OCI-LY3 (cell line): ENCODE results near the gene ITFG1.

ENCODE experiments used
- H2AFZ ChIP-seq: fragments of 200-600, 300-600 bp; shearing (Covaris generic); 2 replicates; pipeline ENCODE4 v1.6.0; 2014; ENCODE audit warnings: antibody characterized with exemption, low read depth, low read length
- H3K27ac ChIP-seq: fragments of 200-600, 300-600 bp; sonication (generic); 2 replicates; pipeline ENCODE4 v1.5.1; 2014; ENCODE audit warnings: mild to moderate bottlenecking, low read length, moderate library complexity, mixed read lengths
- H3K27me3 ChIP-seq: fragments of 200-600, 300-600 bp; sonication (generic); 2 replicates; pipeline ENCODE4 v1.6.1; 2014; ENCODE audit warnings: low read depth, low read length, mixed read lengths
- H3K36me3 ChIP-seq: fragments of 200-600, 300-600 bp; sonication (generic); replicated peaks from 2 replicates; pipeline ENCODE3; 2014; ENCODE audit warnings: low read depth, low read length, mixed read lengths
- H3K4me1 ChIP-seq: fragments of 300-600, 200-600 bp; sonication (generic); 2 replicates; pipeline ENCODE4 v1.6.1; 2014; ENCODE audit warnings: low read length, mixed read lengths
- H3K4me2 ChIP-seq: fragments of 200-600, 300-600 bp; sonication (generic); 2 replicates; pipeline ENCODE4 v1.6.1; 2014; ENCODE audit warnings: low read length, mixed read lengths
- H3K4me3 ChIP-seq: fragments of 300-600, 200-600 bp; sonication (generic); 2 replicates; pipeline ENCODE4 v1.5.1; 2014; ENCODE audit warnings: antibody characterized with exemption, mild to moderate bottlenecking, low read length, moderate library complexity
- H3K79me2 ChIP-seq: fragments of 300-600, 200-600 bp; shearing (Covaris generic); 2 replicates; pipeline ENCODE4 v1.6.1; 2014; ENCODE audit warnings: mild to moderate bottlenecking, low read length, mixed read lengths
- H3K9ac ChIP-seq: fragments of 300-600, 200-600 bp; shearing (Covaris generic); 2 replicates; pipeline ENCODE4 v1.6.0; 2014; ENCODE audit warnings: mild to moderate bottlenecking, low read length, moderate library complexity
- H3K9me3 ChIP-seq: fragments of 200-600, 300-600 bp; shearing (Covaris generic); 2 replicates; pipeline ENCODE4 v1.6.1; 2014; ENCODE audit warnings: low read length, mixed read lengths; ENCODE audit not compliant: insufficient read depth
- H4K20me1 ChIP-seq: fragments of 200-600, 300-600 bp; sonication (generic); 2 replicates; pipeline ENCODE4 v1.6.1; 2016; ENCODE audit warnings: low read length, mixed read lengths; ENCODE audit not compliant: insufficient read depth
- EZH2phosphoT487 ChIP-seq: fragments of 200-600 bp; shearing (Covaris generic); IDR thresholded peaks from 2 replicates; pipeline ENCODE4 v1.6.1; 2018; ENCODE audit warnings: antibody characterized with exemption, mixed run types, low read depth
- TF ChIP-seq, protein P1 (sequence below): fragments of 200-600, 300-600 bp; sonication (generic); IDR thresholded peaks from 2 replicates; pipeline ENCODE4 v1.5.1; 2014; ENCODE audit warnings: antibody characterized with exemption, low read length, low read depth

The ITFG1 gene

DNA sequence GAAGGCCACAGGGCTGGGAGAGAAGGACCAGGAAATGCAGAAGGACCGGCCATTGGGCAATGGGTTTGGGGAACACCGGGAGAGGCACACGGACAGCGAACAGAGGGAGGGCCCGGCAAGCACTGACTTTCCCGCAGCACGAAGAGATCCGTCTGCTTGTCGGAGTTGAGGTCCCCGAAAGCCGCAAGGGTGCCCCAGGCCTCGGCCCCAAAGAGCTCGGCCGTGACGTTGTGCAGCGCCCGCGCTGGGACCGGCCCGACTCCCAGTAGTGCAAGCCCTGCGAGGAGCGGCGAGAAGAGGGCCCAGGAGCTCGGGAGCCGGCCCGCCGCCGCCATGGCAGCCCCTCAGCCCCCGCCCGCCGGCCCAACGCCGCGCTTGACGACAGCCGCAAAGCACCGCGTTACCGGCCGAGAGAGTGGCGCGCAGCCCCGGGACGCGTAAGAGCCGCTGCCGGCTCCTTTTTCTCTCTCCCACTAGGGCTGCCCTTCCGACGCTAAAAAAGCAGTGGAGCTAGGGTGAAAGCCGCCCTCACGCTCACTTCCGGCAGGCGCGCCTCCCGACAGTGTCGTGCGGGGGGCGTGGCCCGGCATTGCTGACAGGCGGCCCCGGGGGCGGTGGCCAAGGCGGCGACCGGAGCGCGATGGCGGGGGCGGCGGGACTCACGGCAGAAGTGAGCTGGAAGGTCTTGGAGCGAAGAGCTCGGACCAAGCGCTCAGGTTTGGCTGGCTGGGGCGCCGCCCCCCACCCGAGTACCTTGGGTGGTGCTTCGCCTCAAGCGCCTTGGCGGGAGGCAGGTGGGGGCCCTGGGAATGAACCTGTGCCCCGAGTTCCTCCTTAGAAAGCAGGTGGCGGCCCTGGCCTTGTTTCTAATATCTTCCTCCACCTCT lies at the start of gene ITFG1, which contains the start of gene PHKB:
Gene ITFG1, minus strand, starts transcription at position 353 of the 887 bp plus-strand sequence. Its CDS starts 18 bp downstream, at position 335.
Gene PHKB, plus strand, starts transcription at position 621 of the 887 bp plus-strand sequence. Its CDS starts 20 bp downstream, at position 641.
- no peaks in the 10 kb centered on the region for H4K20me1 ChIP-seq
- no peaks in the 10 kb centered on the region for H3K9me3 ChIP-seq
- H3K9ac ChIP-seq = peak within 1 kb of the TSS; percentile 80
- peak within 1 kb of the TSS; percentile 82 for H3K27ac ChIP-seq
- H3K4me1 ChIP-seq = peaks cover 10% of the 10 kb centered on the region
- peak within 1 kb of the TSS; percentile 78 for H2AFZ ChIP-seq
- H3K79me2 ChIP-seq = peaks cover 27% of the 10 kb centered on the region
- peak within 1 kb of the TSS; percentile 99 for H3K4me2 ChIP-seq
- TF ChIP-seq EZH2phosphoT487 = no peak
- TF ChIP-seq, protein P1, sequence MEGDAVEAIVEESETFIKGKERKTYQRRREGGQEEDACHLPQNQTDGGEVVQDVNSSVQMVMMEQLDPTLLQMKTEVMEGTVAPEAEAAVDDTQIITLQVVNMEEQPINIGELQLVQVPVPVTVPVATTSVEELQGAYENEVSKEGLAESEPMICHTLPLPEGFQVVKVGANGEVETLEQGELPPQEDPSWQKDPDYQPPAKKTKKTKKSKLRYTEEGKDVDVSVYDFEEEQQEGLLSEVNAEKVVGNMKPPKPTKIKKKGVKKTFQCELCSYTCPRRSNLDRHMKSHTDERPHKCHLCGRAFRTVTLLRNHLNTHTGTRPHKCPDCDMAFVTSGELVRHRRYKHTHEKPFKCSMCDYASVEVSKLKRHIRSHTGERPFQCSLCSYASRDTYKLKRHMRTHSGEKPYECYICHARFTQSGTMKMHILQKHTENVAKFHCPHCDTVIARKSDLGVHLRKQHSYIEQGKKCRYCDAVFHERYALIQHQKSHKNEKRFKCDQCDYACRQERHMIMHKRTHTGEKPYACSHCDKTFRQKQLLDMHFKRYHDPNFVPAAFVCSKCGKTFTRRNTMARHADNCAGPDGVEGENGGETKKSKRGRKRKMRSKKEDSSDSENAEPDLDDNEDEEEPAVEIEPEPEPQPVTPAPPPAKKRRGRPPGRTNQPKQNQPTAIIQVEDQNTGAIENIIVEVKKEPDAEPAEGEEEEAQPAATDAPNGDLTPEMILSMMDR = no peak
- H3K4me3 ChIP-seq = peak within 1 kb of the TSS; percentile 90
- H3K36me3 ChIP-seq = peaks cover 2% of the 10 kb centered on the region
- H3K27me3 ChIP-seq = no peaks in the 10 kb centered on the region

GRCh38 chr16:47507701-47508100 lies 46.8 kb upstream of the ITFG1 start:
- no peak overlapping the region for H3K27ac ChIP-seq
- H4K20me1 ChIP-seq = no peaks in the 10 kb centered on the region
- no peak overlapping the region for H2AFZ ChIP-seq
- H3K79me2 ChIP-seq = no peaks in the 10 kb centered on the region
- TF ChIP-seq, protein P1 = no peak
- no peak for TF ChIP-seq EZH2phosphoT487
- peaks cover under 1% of the 10 kb centered on the region for H3K36me3 ChIP-seq
- no peaks in the 10 kb centered on the region for H3K9me3 ChIP-seq
- no peaks in the 10 kb centered on the region for H3K27me3 ChIP-seq
- H3K4me2 ChIP-seq = no peak overlapping the region
- H3K4me3 ChIP-seq = no peak overlapping the region
- no peaks in the 10 kb centered on the region for H3K4me1 ChIP-seq
- no peak overlapping the region for H3K9ac ChIP-seq

DNA sequence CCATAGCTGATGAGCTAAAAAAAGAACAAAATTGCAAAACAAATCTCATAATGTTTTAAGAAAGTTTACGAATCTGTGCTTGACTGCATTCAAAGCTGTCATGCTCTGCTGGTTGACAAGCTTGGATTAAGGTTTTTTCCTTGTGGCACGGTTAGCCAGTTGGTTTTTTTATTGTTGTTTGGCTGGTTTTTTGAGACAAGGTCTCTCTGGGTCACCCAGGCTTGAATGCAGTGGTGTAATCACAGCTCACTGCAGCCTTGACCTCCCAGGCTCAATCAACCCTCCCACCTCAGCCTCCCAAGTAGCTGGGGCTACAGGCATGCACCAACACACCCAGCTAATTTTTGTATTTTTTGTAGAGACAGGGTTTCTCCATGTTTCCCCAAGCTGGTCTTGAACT lies 45.9 kb upstream of the ITFG1 start:
- no peaks in the 10 kb centered on the region for H3K27me3 ChIP-seq
- no peak overlapping the region for H3K4me3 ChIP-seq

GRCh38 chr16:47504599-47504998 lies 43.7 kb upstream of the ITFG1 start:
- Histone ChIP-seq H3K4me2 (no peak overlapping the region), H3K9me3 (no peaks in the 10 kb centered on the region), H3K27ac (no peak overlapping the region), H4K20me1 (no peaks in the 10 kb centered on the region), H2AFZ (no peak overlapping the region), H3K27me3 (no peaks in the 10 kb centered on the region), H3K4me3 (no peak overlapping the region), H3K9ac (no peak overlapping the region), H3K4me1 (peaks cover 5% of the 10 kb centered on the region), H3K36me3 (peaks cover 12% of the 10 kb centered on the region), H3K79me2 (no peaks in the 10 kb centered on the region)
- no peak for TF ChIP-seq EZH2phosphoT487
- TF ChIP-seq, protein P1 = no peak

More for the DNA sequence above, 45.9 kb upstream of the ITFG1 start:
- Histone ChIP-seq H3K27ac (no peak overlapping the region), H3K4me2 (no peak overlapping the region), H3K4me1 (no peaks in the 10 kb centered on the region), H2AFZ (no peak overlapping the region), H3K79me2 (no peaks in the 10 kb centered on the region), H4K20me1 (no peaks in the 10 kb centered on the region), H3K9ac (no peak overlapping the region), H3K36me3 (no peaks in the 10 kb centered on the region), H3K9me3 (no peaks in the 10 kb centered on the region)
- no peak for TF ChIP-seq EZH2phosphoT487
- TF ChIP-seq, protein P1 = no peak
